GM10266 (cell line): ENCODE results near the gene DPP6.

Source experiments
- DNase-seq: peaks from one replicate; pipeline ENCODE4 v3.0.0; 2012; ENCODE audit errors: extremely low spot score
- CTCF ChIP-seq: IDR thresholded peaks from 2 replicates; pipeline ENCODE4 v1.5.1; 2012; ENCODE audit warnings: mild to moderate bottlenecking, low read depth; ENCODE audit not compliant: control insufficient read depth, insufficient read depth; ENCODE audit errors: missing control alignments

Gene DPP6

DNA sequence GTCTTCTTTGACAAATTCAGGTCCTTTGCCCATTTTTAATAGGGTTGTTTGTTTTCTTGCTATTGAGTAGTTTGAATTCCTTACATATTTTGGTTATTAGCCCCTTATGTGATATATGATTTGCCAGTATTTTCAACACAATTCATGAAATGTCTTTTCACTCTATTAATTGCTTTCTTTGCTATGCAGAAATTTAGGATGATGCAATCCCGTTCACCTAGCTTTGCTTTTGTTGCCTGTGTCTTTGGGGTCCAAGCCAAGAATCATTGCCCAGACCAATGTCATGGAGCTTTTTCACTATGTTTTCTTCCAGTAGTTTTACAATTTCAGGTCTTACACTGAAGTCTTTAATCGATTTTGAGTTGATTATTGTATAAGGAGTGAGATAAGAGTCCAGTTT lies 796.3 kb downstream of the DPP6 start:
- TF ChIP-seq CTCF = no peak
- no peak for DNase-seq

DNA sequence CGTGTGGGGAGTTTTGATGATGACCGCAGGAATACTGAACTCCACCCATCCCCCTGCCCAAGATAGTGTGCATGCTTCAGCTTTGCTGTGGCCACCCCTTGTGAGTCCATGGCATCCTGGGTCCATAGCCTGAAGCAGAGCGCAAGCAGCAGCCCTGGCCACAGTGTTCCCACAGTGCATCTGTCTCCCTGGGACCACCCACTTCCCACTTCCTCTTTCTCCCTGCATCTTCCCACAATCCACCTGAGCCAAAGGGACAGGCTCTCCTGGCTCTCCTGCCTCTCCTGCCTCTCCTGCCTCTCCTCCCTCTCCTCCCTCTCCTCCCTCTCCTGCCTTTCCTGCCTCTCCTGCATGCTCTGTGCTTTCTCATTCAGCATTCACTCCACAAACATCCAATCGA lies 800.0 kb downstream of the DPP6 start:
- no peak for TF ChIP-seq CTCF
- no peak for DNase-seq

GRCh38 chr7:154853063-154853726 lies 801.0 kb downstream of the DPP6 start:
- TF ChIP-seq CTCF = no peak
- no peak for DNase-seq

GRCh38 chr7:154853727-154854095 lies 801.5 kb downstream of the DPP6 start:
- no peak for DNase-seq
- TF ChIP-seq CTCF = no peak

GRCh38 chr7:154854836-154855235 lies 802.6 kb downstream of the DPP6 start:
- DNase-seq = no peak
- TF ChIP-seq CTCF = no peak

DNA sequence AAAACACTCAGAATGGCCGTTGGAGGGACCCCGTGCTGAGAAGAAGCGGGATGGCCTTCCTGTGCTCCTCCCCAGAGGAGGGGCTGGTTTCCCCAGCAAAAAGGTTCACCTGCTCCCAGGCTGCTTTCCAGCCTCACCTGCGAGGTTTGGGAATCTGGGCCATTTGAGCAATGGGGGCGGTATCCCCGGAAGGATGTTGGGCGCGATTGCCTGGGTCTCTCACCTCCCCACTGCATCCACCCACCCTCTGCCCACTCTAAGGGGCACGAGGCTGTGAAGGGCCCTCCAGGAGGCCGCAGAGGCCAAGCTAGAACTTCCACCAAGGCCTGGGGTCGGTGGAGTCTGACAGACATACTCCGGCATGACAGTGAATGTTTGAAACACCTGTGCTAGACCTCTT lies 803.2 kb downstream of the DPP6 start:
- TF ChIP-seq CTCF = no peak

DNA sequence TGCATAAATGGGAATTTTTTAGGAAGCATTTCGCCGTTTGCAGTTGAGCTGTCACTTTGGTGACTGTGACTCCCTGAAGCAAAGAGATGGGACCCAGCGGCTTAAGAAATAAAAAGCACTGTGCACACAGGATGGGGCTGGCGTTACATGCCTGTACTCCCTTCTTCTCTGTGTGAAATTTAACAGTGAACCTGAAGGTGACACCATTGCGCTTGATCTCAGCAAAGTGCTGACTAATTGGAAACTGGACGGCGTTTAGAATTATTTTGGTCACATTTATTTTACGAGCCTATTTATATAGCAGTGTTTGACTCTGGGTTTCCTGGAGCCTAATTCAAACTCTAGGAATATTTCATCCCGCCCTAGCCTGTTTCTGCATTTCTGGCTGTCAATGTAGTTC lies 804.5 kb downstream of the DPP6 start:
- TF ChIP-seq CTCF = no peak
- no peak for DNase-seq

More for the DNA sequence above, 803.2 kb downstream of the DPP6 start:
- no peak for DNase-seq
